Measurements from ENCODE around the gene CNTNAP5. TPM values are rescaled to one million over a fixed set of nuclear protein-coding genes. Genes with fewer than 3 reads are reported as not detected.

The CNTNAP5 gene
- total RNA-seq, 1 experiment from 2014 or later = 0.48 TPM

DNA sequence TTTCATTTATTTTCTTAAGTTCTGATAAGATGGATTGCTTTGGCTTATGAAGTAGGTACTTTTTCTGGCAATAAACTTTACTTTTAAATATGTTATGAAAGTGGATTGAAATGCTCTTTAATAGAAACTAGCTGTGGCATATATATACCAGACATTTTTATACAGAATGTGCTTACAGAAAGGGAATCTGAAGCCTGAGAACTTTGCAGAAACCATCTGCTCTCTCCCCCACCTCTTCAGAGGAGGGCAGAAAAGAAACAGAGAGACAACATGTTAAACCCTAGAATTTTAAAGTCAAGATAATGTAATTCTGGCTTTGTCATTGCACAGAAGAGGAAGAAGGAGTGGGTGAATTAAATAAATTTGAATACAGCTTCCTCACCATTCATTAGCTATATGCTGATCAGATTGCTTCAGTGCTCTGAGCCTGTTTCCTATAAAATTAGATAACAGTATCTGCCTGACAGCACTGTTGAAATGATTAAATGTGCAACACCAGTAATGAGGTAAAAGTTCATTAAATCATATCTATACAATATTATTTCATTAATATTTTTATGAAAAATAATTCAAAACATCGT is 247.3 kb downstream of the CNTNAP5 start:
- peaks cover 2 to 15% (median 2%) of the 10 kb centered on the region in 3 experiments; a peak in 6 of 7 replicates for H3K36me3 Mint-ChIP-seq (ENCODE audit: insufficient read depth in 1 of 3, low read depth in 3 of 3)
- peaks cover 3 to 4% of the 10 kb centered on the region in 2 experiments; a peak in 3 of 4 replicates for H3K4me1 Mint-ChIP-seq

More for the DNA sequence above, 247.3 kb downstream of the CNTNAP5 start:
- Histone ChIP-seq H4K20me1 (ENCODE audit: control insufficient read depth, insufficient read depth, insufficient read length) (no peaks in the 10 kb centered on the region), H3K56ac (ENCODE audit: insufficient read length, low read depth, low read length) (no peak overlapping the region), H3K9me3 (ENCODE audit: control insufficient read depth, low read depth, low read length) (no peaks in the 10 kb centered on the region), H2BK5ac (ENCODE audit: insufficient read length, low read length) (no peak overlapping the region), H3K27me3 (ENCODE audit: insufficient read depth, low read length) (no peaks in the 10 kb centered on the region), H3K79me2 (ENCODE audit: insufficient read depth, low read length) (no peaks in the 10 kb centered on the region), H3K23ac (ENCODE audit: insufficient read length, low read depth, low read length) (no peak overlapping the region), H3K18ac (ENCODE audit: insufficient read length, low read depth, low read length) (no peak overlapping the region), H2BK120ac (ENCODE audit: low read depth, low read length, poor library complexity, severe bottlenecking) (no peak overlapping the region), H3K79me1 (ENCODE audit: insufficient read depth, low read depth, low read length, poor library complexity, severe bottlenecking) (no peaks in the 10 kb centered on the region), H2BK20ac (ENCODE audit: low read depth, low read length, poor library complexity, severe bottlenecking) (no peak overlapping the region), H3K4me1 (ENCODE audit: insufficient read depth, low read length) (no peaks in the 10 kb centered on the region), H3K14ac (ENCODE audit: insufficient read depth, low read length) (no peak overlapping the region), H4K91ac (ENCODE audit: insufficient read length, low read depth, low read length) (no peak overlapping the region), H3K9ac (ENCODE audit: extremely low read depth, insufficient read length, low read length) (no peak overlapping the region), H2AK5ac (ENCODE audit: insufficient read length, low read length) (no peak overlapping the region), H3T11ph (ENCODE audit: low read length) (no peak overlapping the region), H3K4ac (ENCODE audit: low read depth, low read length) (no peak overlapping the region), H2BK12ac (ENCODE audit: insufficient read length, low read depth, low read length) (no peak overlapping the region), H2AFZ (ENCODE audit: low read length) (no peak overlapping the region), H2BK15ac (ENCODE audit: low read depth, low read length) (no peak overlapping the region), H4K8ac (replicated peaks; ENCODE audit: insufficient read length, low read depth, low read length) (no peak overlapping the region), H4K5ac (ENCODE audit: insufficient read length, low read depth, low read length) (no peak overlapping the region), H3K4me2 (ENCODE audit: insufficient read depth, insufficient read length, low read length) (no peak overlapping the region), H3K27ac (ENCODE audit: insufficient read length, low read depth, low read length) (no peak overlapping the region), H3K23me2 (ENCODE audit: insufficient read length, low read depth, low read length, poor library complexity, severe bottlenecking) (no peaks in the 10 kb centered on the region)
- peaks cover 9 to 10% of the 10 kb centered on the region in 2 experiments for H3K9me3 Mint-ChIP-seq
- no peak for DNase-seq
- H3K27ac Mint-ChIP-seq = no peak overlapping the region; a peak in 1 of 7 replicates
- TF ChIP-seq, protein P1, sequence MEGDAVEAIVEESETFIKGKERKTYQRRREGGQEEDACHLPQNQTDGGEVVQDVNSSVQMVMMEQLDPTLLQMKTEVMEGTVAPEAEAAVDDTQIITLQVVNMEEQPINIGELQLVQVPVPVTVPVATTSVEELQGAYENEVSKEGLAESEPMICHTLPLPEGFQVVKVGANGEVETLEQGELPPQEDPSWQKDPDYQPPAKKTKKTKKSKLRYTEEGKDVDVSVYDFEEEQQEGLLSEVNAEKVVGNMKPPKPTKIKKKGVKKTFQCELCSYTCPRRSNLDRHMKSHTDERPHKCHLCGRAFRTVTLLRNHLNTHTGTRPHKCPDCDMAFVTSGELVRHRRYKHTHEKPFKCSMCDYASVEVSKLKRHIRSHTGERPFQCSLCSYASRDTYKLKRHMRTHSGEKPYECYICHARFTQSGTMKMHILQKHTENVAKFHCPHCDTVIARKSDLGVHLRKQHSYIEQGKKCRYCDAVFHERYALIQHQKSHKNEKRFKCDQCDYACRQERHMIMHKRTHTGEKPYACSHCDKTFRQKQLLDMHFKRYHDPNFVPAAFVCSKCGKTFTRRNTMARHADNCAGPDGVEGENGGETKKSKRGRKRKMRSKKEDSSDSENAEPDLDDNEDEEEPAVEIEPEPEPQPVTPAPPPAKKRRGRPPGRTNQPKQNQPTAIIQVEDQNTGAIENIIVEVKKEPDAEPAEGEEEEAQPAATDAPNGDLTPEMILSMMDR (conservative IDR thresholded peaks at IDR 0.05) = no peak
- no CpG with 5 or more reads among the region's 1 CpG for WGBS (ENCODE audit: extremely low coverage, insufficient read length, low lambda C conversion rate)
- H3K4me3 Mint-ChIP-seq = no peak overlapping the region
- H3K27me3 Mint-ChIP-seq (ENCODE audit: low read depth) = no peaks in the 10 kb centered on the region
